HG03520 (cell line): ENCODE data around the gene B9D2.
"Not testable (repeated sequence)": the region's sequence is repeated elsewhere in the genome, so short reads cannot be mapped to it uniquely, and the experiment has no call there.

Experiments used
- ATAC-seq: cut with Tn5 transposase; IDR thresholded peaks from one replicate; pipeline ENCODE4 v1.9.1; 2021; ENCODE audit warnings: mild to moderate bottlenecking, moderate library complexity; ENCODE audit not compliant: unreplicated experiment

B9D2 gene

DNA sequence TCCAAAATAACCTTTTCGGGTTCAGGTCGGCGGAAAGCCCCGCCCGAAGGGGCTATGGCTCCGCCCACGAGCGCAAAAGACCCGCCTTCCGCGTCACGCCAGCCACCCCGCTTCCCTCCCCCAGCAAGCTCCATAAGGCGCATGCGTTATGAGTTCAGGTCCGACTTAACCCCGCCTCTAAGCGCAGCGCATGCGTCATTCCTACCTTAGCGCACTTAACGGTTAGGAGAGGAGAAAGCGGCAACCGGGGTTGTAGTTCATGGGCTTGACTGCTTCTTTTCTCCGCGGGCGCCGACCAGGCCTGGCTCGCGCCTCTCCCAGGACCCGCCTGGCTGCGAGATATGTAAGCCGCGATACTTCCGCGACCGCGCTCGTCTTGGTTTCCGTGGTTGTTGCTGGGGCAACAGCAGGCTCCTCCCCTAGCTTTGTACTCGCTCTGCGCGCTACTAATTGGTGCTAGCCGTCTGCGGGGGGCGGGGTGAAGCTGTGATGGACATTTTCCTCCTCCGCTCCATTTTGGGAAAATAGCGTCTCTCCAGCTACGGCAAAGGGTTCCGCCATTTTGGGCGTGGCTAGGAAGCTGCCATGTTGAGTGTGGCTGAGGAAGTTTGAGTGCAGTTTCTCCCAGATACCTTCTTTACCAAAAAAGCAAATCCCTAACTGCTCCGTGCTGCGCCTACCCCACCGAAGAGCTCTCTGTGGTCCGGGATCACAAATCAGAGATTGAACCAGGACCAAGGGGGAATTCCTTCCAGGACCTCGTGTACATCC is at the start of gene B9D2:
TSS of gene B9D2 (minus strand) at position 397 of the 771 bp plus-strand sequence. CDS start 630 bp downstream, outside the sequence.
- ATAC-seq = peak; percentile 78

DNA sequence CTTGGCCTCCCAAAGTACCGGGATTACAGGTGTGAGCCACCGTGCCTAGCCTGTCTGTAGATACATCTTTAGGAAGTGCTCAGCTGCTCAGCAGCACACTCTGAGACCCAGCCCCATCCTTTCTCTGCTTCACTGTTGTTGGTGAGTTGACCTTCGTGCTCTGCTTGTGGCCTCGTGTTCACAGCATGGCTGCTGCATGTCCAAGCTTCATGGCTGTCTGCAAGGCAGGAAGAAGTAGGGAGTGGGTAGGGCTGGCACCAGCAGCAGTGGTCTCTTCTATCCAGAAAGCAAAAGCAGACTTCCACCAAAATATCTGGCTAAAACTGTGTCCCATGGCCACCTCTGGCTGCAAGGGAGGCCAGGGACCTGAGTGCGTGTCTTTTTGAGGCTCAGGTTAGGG is 49.0 kb upstream of the B9D2 start:
- no peak for ATAC-seq

GRCh38 chr19:41411968-41412265 is 48.0 kb upstream of the B9D2 start:
- ATAC-seq = no peak

GRCh38 chr19:41411100-41411967 is 47.4 kb upstream of the B9D2 start:
- ATAC-seq = no peak

DNA sequence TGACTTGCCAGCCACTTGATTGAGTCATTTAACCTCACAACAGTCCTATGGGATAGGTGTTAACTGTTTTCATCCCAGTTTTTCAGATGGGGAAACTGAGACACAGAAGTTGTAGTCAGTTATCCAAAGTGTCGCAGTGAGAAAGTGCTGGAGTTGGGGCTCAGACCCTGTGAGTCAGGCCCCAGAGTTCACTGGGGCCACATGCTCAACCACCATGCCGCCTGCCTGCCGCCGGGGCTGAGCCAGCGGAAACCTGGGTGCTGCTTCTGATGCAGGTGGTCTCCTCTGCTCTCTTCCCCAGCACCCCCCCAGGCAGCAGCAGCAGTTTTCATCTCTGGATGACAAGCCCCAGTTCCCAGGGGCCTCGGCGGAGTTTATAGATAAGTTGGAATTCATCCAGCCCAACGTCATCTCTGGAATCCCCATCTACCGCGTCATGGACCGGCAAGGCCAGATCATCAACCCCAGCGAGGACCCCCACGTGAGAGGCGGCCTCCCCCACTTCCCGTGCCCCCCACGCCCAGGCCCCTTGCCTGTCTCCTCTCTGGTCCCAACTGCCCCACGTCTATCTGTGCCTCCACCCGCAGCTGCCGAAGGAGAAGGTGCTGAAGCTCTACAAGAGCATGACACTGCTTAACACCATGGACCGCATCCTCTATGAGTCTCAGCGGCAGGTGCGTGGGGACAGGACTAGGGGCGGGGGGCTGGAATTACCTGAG is 46.5 kb upstream of the B9D2 start:
- ATAC-seq = no peak

- ATAC-seq = no peak
Observed at GRCh38 chr19:41409288-41409687, 45.3 kb upstream of the B9D2 start.

DNA sequence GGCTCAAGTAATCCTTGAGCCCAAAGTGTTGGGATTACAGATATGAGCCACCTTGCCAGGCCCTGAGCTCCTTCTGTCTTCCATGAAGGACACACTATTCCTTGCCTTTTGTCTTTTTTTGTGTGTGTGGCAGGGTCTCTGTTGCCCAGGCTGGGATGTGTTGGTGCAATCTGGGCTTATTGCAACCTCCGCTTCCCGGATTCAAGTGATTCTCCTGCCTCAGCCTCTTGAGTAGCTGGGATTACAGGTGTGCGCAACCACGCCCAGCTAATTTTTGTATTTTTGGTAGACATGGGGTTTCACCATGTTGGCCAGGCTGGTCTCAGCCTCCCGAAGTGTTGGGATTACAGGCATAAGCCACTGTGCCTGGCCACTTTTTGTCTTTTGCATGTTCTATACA is 44.9 kb upstream of the B9D2 start:
- ATAC-seq = not testable (repeated sequence)

DNA sequence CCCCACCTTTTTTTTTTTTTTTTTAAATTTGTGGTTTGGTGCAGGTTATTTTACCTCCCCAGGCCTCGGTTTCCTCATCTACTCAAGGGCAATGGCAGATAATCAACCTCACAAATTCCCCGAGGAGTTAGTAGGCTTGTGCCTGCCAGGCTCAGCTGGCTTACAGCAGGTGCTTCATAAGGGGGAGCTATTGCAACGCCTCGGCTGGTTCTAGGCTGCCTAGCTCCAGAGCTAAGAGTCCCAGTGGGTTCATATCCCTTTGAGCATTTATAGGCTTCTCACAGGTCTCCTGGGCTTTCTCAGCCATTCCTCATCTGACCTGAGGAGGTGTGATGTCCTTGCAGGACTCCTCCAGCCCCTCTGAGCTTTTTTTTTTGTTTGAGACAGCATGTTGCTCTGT is 44.3 kb upstream of the B9D2 start:
- no peak for ATAC-seq

DNA sequence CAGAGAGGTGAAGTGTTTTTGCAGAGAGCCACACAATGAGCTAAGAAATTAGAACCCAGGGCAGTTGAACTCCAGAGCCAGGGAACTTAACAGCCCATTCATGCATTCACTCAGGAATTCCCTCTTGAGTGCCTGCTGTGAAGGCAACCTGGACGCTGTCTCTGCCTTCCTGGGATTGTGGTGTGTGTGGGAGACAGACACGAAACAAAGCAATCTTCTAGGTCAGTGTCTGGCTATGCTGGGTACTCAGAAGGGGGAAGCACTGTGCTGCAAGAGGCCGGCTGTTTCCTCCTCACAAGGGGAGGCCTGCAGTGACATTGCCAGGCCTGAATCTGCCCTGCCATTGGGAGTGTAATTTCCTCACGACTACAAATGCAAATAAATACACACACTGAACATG is 43.3 kb upstream of the B9D2 start:
- no peak for ATAC-seq

DNA sequence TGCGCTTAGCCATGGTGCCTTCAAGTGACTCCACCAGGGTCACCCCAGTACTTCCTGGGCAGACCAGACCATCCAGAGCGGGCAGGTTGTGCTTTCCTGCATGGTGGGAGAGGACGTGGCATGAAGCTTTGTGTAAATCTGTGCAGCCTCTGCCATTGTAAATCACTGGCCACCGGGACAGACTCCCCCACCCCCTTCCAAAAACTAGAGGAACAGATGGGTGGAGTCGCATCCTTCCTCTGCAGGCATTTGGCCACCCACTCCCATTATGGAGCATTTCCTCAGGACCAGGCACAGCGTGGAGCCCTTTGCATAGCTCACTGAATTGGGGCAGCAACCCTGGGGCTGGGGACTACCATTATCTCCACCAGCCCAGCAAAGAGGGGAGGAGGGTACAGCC is 41.8 kb upstream of the B9D2 start:
- ATAC-seq = no peak

DNA sequence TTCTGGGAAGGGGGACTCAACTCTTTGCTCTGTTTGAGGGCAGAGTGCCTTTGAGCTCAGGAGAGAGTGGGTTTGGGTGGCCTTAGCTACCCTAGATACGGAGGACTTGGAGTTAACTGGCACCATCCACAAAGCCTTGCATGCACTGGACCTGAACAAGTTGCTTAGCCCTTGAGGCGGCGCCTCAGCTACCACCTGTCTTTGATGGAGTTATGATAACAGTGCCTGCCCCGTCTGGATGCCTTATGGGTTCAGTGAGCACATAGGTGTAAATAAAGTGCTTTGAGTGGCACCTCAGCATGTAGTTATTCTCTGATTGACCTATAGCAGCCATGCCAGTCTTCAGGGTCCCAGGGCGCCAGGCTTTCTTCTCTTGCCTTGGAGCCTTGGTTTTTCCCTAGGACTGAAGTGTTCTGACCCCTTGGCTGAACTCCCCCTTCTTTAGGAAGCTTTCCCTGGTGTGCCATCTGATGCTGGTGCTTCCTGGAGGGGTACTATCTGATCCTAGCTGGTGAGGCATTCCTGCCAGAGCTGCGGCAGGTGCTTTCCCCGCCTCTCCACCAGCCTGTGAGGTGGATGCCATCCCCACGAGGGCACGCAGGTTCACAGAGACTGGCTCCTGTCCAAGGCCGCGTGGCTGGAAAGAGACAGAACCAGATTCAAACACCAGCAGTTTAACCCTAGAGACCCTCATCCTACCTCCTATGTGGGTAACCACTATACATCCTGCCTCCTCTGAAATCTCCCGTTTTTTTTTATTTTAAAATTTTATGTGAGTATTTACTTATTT is 39.4 kb upstream of the B9D2 start:
- ATAC-seq = no peak

- no peak for ATAC-seq
Observed at GRCh38 chr19:41402010-41402409, 38.1 kb upstream of the B9D2 start.

DNA sequence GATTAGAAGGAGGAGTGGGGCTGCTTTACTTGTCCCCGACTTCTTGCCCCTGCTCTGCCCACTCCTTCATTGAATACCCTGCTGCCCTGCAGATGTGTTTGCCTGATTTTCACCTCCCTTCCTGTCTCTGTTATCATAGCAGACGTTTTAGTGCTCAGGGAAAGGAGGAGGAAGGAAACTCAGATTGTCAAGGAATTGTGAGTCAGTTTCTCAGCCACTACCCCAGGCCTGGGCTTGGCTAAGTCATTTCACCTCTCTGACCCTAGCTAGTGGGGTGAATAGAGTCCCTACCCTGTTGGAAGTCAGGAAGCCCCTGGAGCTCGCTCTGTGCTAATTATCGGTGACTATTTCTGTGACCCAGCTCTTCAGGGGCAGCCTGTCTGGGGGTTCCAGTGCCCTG is 37.5 kb upstream of the B9D2 start:
- ATAC-seq = no peak

GRCh38 chr19:41399525-41399924 is 35.6 kb upstream of the B9D2 start:
- no peak for ATAC-seq

GRCh38 chr19:41399091-41399490 is 35.1 kb upstream of the B9D2 start:
- no peak for ATAC-seq

DNA sequence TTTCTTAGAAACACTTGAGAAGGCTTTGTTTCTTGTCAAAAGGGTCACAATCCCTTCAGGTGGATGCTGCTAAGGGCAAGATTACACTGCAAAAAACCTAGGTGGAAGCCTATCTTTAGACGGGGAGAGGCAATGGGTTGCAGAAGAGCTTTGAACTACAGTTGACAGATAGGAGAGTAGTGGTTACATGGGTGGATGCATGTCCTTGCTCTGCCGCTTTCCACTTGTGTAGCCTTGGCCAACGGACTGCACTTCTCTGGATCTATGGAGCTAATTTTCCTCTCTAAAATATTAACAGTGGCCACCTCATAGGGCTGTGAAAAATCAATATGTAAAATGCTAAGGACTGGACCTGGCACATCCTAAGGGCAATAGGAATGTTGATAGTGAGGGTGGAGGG is 34.6 kb upstream of the B9D2 start:
- ATAC-seq = no peak

DNA sequence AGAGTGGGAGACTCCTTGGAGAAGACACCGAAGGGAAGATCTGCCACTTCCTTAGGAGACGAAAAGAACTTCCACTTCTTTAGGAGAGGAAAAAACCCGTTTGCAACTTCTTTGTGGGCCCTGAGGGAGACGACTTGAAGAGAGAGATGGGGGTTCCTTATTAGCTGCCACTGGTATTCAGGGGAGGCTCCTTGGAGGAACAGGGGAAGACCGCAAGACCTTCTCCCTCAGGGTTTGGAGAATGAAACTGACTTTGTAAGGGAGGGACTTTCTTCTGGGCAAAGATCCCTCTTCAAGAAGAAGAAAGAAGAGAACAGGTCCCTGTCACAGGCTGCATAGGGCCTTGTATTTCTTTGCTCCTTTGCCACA is 34.1 kb upstream of the B9D2 start:
- no peak for ATAC-seq

DNA sequence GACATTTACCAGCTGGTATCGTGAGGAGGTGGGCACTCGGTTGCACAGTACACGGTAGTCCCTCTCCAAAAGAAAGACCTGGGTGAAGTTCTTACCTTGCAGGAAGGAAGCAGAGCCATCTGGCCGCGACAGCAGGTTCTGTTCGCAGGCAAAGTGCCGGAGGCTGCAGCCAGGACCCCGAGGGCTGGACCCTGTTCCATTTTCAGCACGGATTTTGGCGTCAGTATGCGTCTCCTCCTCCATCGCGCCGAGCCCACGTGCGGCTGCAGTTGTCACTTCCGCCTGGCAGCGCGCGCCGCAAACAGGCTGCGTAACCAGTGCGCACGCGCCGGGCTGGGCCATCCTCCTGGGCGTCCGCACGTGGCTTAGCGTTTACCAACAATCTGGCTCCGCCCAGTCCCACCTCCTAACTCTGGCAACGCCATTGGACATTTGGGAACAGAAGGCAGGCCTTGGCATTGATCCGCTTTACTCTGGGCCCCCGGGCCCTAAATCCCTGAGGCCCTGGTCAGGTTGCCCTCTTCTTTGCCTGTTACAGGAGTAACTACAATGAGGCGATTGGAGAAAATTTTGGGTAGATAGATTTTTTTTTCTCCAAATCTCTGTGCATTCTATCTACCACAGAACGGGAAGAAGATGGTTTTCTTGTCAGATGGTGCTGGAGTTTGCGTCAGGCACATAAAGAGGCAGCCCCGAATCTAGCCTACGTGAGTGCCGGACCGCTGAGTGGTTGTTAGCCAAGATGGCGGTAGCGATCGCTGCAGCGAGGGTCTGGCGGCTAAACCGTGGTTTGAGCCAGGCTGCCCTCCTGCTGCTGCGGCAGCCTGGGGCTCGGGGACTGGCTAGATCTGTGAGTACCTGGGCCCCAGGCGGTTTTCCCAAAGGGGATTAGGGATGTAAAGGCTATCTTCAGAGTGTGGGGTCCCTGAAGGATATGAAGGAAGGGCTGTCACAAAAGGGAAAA is 33.4 kb upstream of the B9D2 start, which contains the start of the genes BCKDHA and EXOSC5:
TSS of gene BCKDHA (plus strand) at position 733 of the 964 bp plus-strand sequence. CDS start at position 743, 10 bp downstream.
TSS of gene EXOSC5 (minus strand) at position 274 of the 964 bp plus-strand sequence. CDS start at position 243, 31 bp downstream.
- ATAC-seq = peak; percentile 75

DNA sequence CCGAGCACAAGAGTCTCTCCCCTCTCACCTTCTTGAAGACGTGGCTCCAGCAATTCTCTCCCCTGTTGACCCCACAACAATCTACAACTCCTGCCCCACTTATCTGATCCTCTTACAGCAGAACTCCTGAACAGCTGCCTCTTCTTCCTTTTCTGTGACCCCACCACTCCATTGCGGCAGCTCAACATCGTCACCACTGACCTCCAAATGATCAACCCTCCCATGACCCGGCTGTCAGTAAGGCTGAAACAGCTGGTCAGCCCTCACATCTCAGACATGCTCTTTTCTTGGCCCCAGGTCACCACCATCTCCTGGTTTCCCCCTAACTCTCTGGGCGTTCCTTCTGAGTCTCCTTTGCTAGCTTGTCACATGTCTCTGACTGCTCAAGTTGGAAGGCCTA is 31.4 kb upstream of the B9D2 start:
- no peak for ATAC-seq

DNA sequence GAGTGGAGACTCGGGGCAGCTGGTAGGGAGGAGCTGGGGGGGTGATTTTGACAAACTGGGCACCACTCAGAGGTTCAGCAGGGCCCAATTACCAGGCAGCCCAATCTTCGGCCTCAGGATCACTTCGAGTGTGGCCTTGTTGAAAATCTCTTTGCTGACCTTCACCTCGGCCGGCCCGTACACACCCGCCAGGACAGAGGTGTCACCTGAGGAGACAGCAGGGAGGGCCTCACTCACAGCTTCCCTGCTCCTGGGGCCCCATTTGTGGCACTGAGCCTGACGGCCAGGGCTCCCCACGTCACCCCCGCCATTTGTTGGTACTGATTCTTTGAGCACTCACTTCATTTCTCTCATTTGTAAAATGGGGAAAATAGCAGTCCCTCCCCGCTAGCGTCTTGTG is 28.8 kb upstream of the B9D2 start:
- ATAC-seq = no peak
